Mucosa of rectum (tissue), 2 donors: ENCODE data around the gene POR.
A peak's percentile ranks its signal among the peaks of the same experiment; 100 is the strongest.

Source experiments
- H3K27ac ChIP-seq, 2 donors: one replicate each; pipeline ENCODE4 v1.7.0; 2013; ENCODE audit warnings: inconsistent platforms in 2 of 2, low read depth in 2 of 2, low read length in 2 of 2
- H3K27me3 ChIP-seq, 2 donors: one replicate each; pipeline ENCODE4 v1.7.0; 2013; ENCODE audit warnings: low read length in 2 of 2; ENCODE audit not compliant: control insufficient read depth in 2 of 2, insufficient read depth in 2 of 2
- H3K36me3 ChIP-seq, 2 donors: one replicate each; pipeline ENCODE4 v1.7.0; 2013; ENCODE audit warnings: low read length in 2 of 2; ENCODE audit not compliant: control insufficient read depth in 2 of 2, insufficient read depth in 2 of 2
- H3K4me1 ChIP-seq, 2 donors: one replicate each; pipeline ENCODE4 v1.7.0; 2013; ENCODE audit warnings: low read length in 2 of 2, mild to moderate bottlenecking in 1 of 2; ENCODE audit not compliant: control insufficient read depth in 2 of 2, insufficient read depth in 2 of 2
- H3K4me3 ChIP-seq, 2 donors: one replicate each; pipeline ENCODE4 v1.7.0; 2013; ENCODE audit warnings: low read length in 2 of 2
- H3K9ac ChIP-seq, 2 donors: one replicate each; pipeline ENCODE4 v1.7.0; 2013; ENCODE audit warnings: low read length in 2 of 2, low read depth in 1 of 2, mild to moderate bottlenecking in 1 of 2
- H3K9me3 ChIP-seq, 2 donors: one replicate each; pipeline ENCODE4 v1.7.0; 2013; ENCODE audit warnings: low read length in 2 of 2; ENCODE audit not compliant: control insufficient read depth in 2 of 2
- donor health status: healthy.
- donor health status: Normal muscosa, but diverticular disease.

POR gene

GRCh38 chr7:75963381-75963995, 48.5 kb downstream of the POR start:
- H3K36me3 ChIP-seq, result peaks cover 0 to 7% of the 10 kb centered on the region in 2 donors
- no peak overlapping the region for H3K4me3 ChIP-seq
- H3K9ac ChIP-seq, result no peak overlapping the region
- H3K27ac ChIP-seq, result peak overlapping the region; percentile 15 to 35
- peaks cover 23 to 24% of the 10 kb centered on the region in 2 donors for H3K4me1 ChIP-seq
- no peaks in the 10 kb centered on the region for H3K27me3 ChIP-seq
- no peaks in the 10 kb centered on the region for H3K9me3 ChIP-seq

- H3K4me3 ChIP-seq, result no peak overlapping the region
- H3K36me3 ChIP-seq, result peaks cover 0 to 8% of the 10 kb centered on the region in 2 donors
- no peaks in the 10 kb centered on the region for H3K27me3 ChIP-seq
- no peaks in the 10 kb centered on the region for H3K9me3 ChIP-seq
- H3K27ac ChIP-seq, result peak overlapping the region; percentile 77 to 86
- peaks cover 12 to 17% of the 10 kb centered on the region in 2 donors for H3K4me1 ChIP-seq
- no peak overlapping the region for H3K9ac ChIP-seq
Measured at GRCh38 chr7:75965617-75966016, 50.7 kb downstream of the POR start.

DNA sequence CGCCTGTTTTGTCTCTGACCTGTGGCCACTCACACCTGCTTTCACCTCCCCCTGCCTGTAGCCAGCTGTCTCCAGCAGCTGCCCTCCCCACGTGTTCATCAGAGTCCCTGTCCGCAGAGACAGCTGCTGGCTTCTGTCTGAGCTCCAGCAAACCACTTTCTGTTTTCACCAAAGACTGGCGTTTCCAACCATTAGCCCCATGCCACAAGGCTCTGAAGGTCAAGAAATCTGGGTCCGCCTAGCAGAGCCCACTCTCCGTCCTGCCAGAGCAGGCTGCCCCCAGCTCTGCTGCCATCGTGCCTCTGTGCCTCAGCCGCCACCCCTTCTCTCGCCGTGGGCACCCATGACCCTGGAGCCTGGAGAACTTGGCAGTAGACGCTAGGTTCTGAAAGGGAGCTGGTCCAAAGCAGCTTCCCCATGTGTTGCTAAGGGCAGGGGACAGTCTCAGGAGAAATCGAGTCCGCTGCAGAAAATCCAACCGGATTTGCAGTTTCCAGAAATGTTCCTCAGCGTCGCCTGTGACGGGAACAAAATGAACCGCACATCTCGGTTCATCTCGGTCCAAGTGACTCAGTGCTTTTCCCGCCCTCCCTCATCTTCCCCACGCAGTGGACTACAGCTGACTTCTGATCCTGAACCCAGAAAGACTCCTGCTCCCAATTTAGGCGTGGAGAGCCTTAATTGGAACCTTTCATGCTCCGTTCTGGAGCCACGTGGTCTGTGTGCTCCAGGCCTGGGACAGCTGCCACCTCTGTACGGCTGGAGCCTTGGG, 51.4 kb downstream of the POR start:
- no peaks in the 10 kb centered on the region for H3K9me3 ChIP-seq
- H3K4me3 ChIP-seq, result peak overlapping the region in 1 of 2 donors; percentile 33
- H3K27me3 ChIP-seq, result no peaks in the 10 kb centered on the region
- H3K4me1 ChIP-seq, result peaks cover 12 to 17% of the 10 kb centered on the region in 2 donors
- peak overlapping the region; percentile 77 to 86 for H3K27ac ChIP-seq
- peaks cover 0 to 8% of the 10 kb centered on the region in 2 donors for H3K36me3 ChIP-seq
- peak overlapping the region in 1 of 2 donors; percentile 28 for H3K9ac ChIP-seq

GRCh38 chr7:75967055-75967454, 52.1 kb downstream of the POR start:
- Histone ChIP-seq H3K36me3 (peaks cover 0 to 8% of the 10 kb centered on the region in 2 donors), H3K9me3 (no peaks in the 10 kb centered on the region), H3K4me3 (peak overlapping the region in 1 of 2 donors; percentile 20), H3K9ac (no peak overlapping the region), H3K27ac (peak overlapping the region; percentile 75 to 80), H3K4me1 (peaks cover 12 to 17% of the 10 kb centered on the region in 2 donors), H3K27me3 (no peaks in the 10 kb centered on the region)

GRCh38 chr7:75967487-75967997, 52.6 kb downstream of the POR start:
- peaks cover 12 to 17% of the 10 kb centered on the region in 2 donors for H3K4me1 ChIP-seq
- peak overlapping the region in 1 of 2 donors; percentile 20 for H3K4me3 ChIP-seq
- peak overlapping the region; percentile 75 to 80 for H3K27ac ChIP-seq
- no peaks in the 10 kb centered on the region for H3K27me3 ChIP-seq
- peaks cover 0 to 8% of the 10 kb centered on the region in 2 donors for H3K36me3 ChIP-seq
- no peak overlapping the region for H3K9ac ChIP-seq
- no peaks in the 10 kb centered on the region for H3K9me3 ChIP-seq

- Histone ChIP-seq H3K9me3 (no peaks in the 10 kb centered on the region), H3K4me3 (no peak overlapping the region), H3K36me3 (peaks cover 0 to 8% of the 10 kb centered on the region in 2 donors), H3K9ac (no peak overlapping the region), H3K27me3 (no peaks in the 10 kb centered on the region), H3K27ac (peak overlapping the region; percentile 75 to 80), H3K4me1 (peaks cover 12 to 17% of the 10 kb centered on the region in 2 donors)
Measured at GRCh38 chr7:75968012-75968411, 53.1 kb downstream of the POR start.

GRCh38 chr7:75968561-75969001, 53.6 kb downstream of the POR start:
- H3K27ac ChIP-seq, result peak overlapping the region; percentile 30 to 80
- H3K9ac ChIP-seq, result no peak overlapping the region
- peaks cover 12 to 17% of the 10 kb centered on the region in 2 donors for H3K4me1 ChIP-seq
- no peaks in the 10 kb centered on the region for H3K9me3 ChIP-seq
- H3K4me3 ChIP-seq, result no peak overlapping the region
- H3K27me3 ChIP-seq, result no peaks in the 10 kb centered on the region
- peaks cover 0 to 8% of the 10 kb centered on the region in 2 donors for H3K36me3 ChIP-seq

GRCh38 chr7:75969182-75969581, 54.2 kb downstream of the POR start:
- H3K4me1 ChIP-seq, result peaks cover 12 to 17% of the 10 kb centered on the region in 2 donors
- H3K9me3 ChIP-seq, result no peaks in the 10 kb centered on the region
- no peak overlapping the region for H3K9ac ChIP-seq
- peaks cover 0 to 11% of the 10 kb centered on the region in 2 donors for H3K36me3 ChIP-seq
- H3K27me3 ChIP-seq, result no peaks in the 10 kb centered on the region
- no peak overlapping the region for H3K4me3 ChIP-seq
- H3K27ac ChIP-seq, result peak overlapping the region; percentile 30 to 80

- peaks cover 12 to 17% of the 10 kb centered on the region in 2 donors for H3K4me1 ChIP-seq
- no peak overlapping the region for H3K4me3 ChIP-seq
- H3K27me3 ChIP-seq, result no peaks in the 10 kb centered on the region
- H3K9ac ChIP-seq, result peak overlapping the region in 1 of 2 donors; percentile 17
- no peaks in the 10 kb centered on the region for H3K9me3 ChIP-seq
- H3K36me3 ChIP-seq, result peaks cover 0 to 11% of the 10 kb centered on the region in 2 donors
- peak overlapping the region in 1 of 2 donors; percentile 80 for H3K27ac ChIP-seq
Measured at GRCh38 chr7:75969704-75970498, 54.9 kb downstream of the POR start.
